SW480 (cell line): ENCODE results near the gene PTEN.

Experiments
- DNase-seq: peaks from one replicate; pipeline ENCODE4 v3.0.0-alpha.2; 2016; ENCODE audit warnings: low spot score

Gene PTEN

GRCh38 chr10:87976101-87976743 lies 112.8 kb downstream of the PTEN start:
- no peak for DNase-seq

GRCh38 chr10:87978166-87978565 lies 114.7 kb downstream of the PTEN start:
- no peak for DNase-seq

- DNase-seq: no peak
These were observed 116.4 kb downstream of the PTEN start for GRCh38 chr10:87979847-87980246.

- no peak for DNase-seq
These were observed 120.3 kb downstream of the PTEN start for GRCh38 chr10:87983716-87984115.

GRCh38 chr10:87987206-87987605 lies 123.8 kb downstream of the PTEN start:
- no peak for DNase-seq

- no peak for DNase-seq
These were observed 128.5 kb downstream of the PTEN start for GRCh38 chr10:87991946-87992345.

- DNase-seq: no peak
These were observed 141.0 kb downstream of the PTEN start for GRCh38 chr10:88004451-88004850.

- DNase-seq: no peak
These were observed 142.8 kb downstream of the PTEN start for GRCh38 chr10:88006261-88006660.

- no peak for DNase-seq
These were observed 145.5 kb downstream of the PTEN start for GRCh38 chr10:88008866-88009470.

GRCh38 chr10:88012641-88013040 lies 149.2 kb downstream of the PTEN start:
- DNase-seq: no peak

- no peak for DNase-seq
These were observed 154.4 kb downstream of the PTEN start for GRCh38 chr10:88017781-88018180.

- no peak for DNase-seq
These were observed 156.3 kb downstream of the PTEN start for GRCh38 chr10:88019753-88020152.
